DND-41 (cell line): Measurements from ENCODE around the gene KLF6.

Experiments used
- EZH2 ChIP-seq: IDR thresholded peaks from 3 replicates; pipeline ENCODE4 v1.6.1; 2012; ENCODE audit warnings: borderline replicate concordance, low read depth, mild to moderate bottlenecking, moderate library complexity, low read length, inconsistent platforms; ENCODE audit not compliant: severe bottlenecking
- TF ChIP-seq, protein P1 (sequence below): IDR thresholded peaks from 2 replicates; pipeline ENCODE4 v1.5.1; 2012; ENCODE audit warnings: borderline replicate concordance, low read length, moderate library complexity, mild to moderate bottlenecking; ENCODE audit not compliant: poor library complexity, severe bottlenecking; ENCODE audit errors: extremely low read depth

DNA sequence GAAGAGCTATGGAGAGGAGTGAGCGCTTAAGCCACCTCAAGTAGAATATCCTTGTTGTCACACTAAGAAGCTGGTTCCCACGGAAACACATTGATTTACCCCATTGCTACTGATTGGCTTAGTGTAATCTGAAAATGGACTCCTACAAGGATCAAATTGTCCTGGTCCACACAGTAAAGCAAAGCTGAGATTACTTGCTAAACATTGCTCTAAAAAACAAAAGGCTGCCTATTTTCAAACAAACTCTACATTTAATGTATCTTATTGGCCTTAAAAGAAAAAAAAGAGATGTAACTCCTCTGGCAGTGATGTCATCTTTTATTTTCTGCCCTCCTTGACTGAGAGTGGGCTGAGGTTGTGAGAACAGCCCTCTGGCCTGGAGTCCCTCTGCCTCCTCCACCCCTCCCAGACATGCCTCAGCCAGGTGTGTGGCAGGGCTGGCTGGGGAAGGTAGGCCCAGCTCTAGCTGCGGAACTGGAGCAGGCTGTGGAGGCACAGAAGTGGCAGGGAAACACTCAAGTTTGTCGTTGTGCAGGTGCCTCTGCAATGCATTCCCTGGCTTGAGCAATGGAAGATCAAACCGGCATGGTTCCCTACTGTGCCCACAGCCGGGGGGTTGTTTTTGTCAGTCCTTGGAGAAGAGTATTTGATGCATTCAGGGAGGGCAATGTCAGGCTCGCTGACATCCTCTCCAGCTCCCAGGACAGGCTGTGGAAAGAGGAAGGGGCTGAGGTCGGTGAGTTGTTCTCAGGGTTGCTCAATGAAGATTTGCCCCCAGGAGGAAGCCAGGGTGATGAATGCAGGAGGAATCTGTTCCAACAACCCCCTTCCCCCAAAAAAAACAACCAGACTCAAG lies 9.1 kb downstream of the KLF6 start:
- TF ChIP-seq, protein P1, sequence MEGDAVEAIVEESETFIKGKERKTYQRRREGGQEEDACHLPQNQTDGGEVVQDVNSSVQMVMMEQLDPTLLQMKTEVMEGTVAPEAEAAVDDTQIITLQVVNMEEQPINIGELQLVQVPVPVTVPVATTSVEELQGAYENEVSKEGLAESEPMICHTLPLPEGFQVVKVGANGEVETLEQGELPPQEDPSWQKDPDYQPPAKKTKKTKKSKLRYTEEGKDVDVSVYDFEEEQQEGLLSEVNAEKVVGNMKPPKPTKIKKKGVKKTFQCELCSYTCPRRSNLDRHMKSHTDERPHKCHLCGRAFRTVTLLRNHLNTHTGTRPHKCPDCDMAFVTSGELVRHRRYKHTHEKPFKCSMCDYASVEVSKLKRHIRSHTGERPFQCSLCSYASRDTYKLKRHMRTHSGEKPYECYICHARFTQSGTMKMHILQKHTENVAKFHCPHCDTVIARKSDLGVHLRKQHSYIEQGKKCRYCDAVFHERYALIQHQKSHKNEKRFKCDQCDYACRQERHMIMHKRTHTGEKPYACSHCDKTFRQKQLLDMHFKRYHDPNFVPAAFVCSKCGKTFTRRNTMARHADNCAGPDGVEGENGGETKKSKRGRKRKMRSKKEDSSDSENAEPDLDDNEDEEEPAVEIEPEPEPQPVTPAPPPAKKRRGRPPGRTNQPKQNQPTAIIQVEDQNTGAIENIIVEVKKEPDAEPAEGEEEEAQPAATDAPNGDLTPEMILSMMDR: no peak
- TF ChIP-seq EZH2: no peak
